ENCODE data around the gene ALKBH2.

GRCh38 chr12:109052097-109052413, 41.2 kb downstream of the ALKBH2 start:
- TF ChIP-seq REST (IDR thresholded peaks at IDR 0.05; ENCODE audit: low read depth) (no peak), MAX (IDR thresholded peaks at IDR 0.05) (no peak), TAF1 (IDR thresholded peaks at IDR 0.05; ENCODE audit: low read depth) (no peak), RAD21 (IDR thresholded peaks at IDR 0.05; ENCODE audit: low read depth) (no peak), EP300 (IDR thresholded peaks at IDR 0.05; ENCODE audit: borderline replicate concordance) (no peak), TEAD4 (IDR thresholded peaks at IDR 0.05) (no peak), CREB1 (IDR thresholded peaks at IDR 0.05; ENCODE audit: low read depth) (no peak), ZBTB7A (IDR thresholded peaks at IDR 0.05; ENCODE audit: low read depth) (no peak), USF1 (IDR thresholded peaks at IDR 0.05) (no peak), TCF12 (IDR thresholded peaks at IDR 0.05; ENCODE audit: low read depth) (no peak), EGR1 (IDR thresholded peaks at IDR 0.05) (no peak), YY1 (IDR thresholded peaks at IDR 0.05; ENCODE audit: low read depth) (no peak), CEBPB (IDR thresholded peaks at IDR 0.05) (no peak), FOXM1 (IDR thresholded peaks at IDR 0.05; ENCODE audit: borderline replicate concordance, low read depth) (no peak)
